Body of pancreas (tissue), 4 donors: ENCODE results near the gene SPINK1. TPM values are rescaled to one million over a fixed set of nuclear protein-coding genes. Genes with fewer than 3 reads are reported as not detected.

Experiments
- ATAC-seq: fragments of 150-250 bp; one replicate; pipeline ENCODE4 v1.9.1; 2016
- DNase-seq, 4 donors: peaks; one replicate each; pipeline ENCODE4 v3.0.0-alpha.2; 2019
- H3K27ac ChIP-seq, 4 donors: fragments of 200-600 bp; sonication (generic); 1 replicate in 3 of 4; 2 replicates in 1 of 4; pipeline versions ENCODE4 v1.5.1 to v1.6.1; 2016 to 2019; ENCODE audit warnings: mild to moderate bottlenecking in 1 of 4, mixed read lengths in 1 of 4, moderate library complexity in 1 of 4
- H3K27me3 ChIP-seq, 2 donors: fragments of 200-600 bp; sonication (generic); one replicate each; pipeline ENCODE4 v1.6.0; 2016; ENCODE audit warnings: mild to moderate bottlenecking in 1 of 2
- H3K36me3 ChIP-seq, 2 donors: fragments of 200-600 bp; sonication (generic); replicated peaks in 1 of 2; 2 replicates each; pipeline ENCODE4 v1.5.1; 2016; ENCODE audit warnings: low read depth in 2 of 2; ENCODE audit not compliant: insufficient read depth in 1 of 2
- H3K4me1 ChIP-seq: fragments of 200-600 bp; sonication (generic); one replicate; pipeline ENCODE4 v1.6.0; 2016
- H3K4me3 ChIP-seq, 2 donors: fragments of 200-600 bp; sonication (generic); 1 replicate in 1 of 2; 2 replicates in 1 of 2; pipeline ENCODE4 v1.5.1; 2016 to 2019
- H3K9me3 ChIP-seq, 3 donors: fragments of 200-600 bp; sonication (generic); 1 replicate in 2 of 3; 2 replicates in 1 of 3; pipeline ENCODE4 v1.5.1; 2016
- POLR2A ChIP-seq, 3 donors: fragments of 450-650 bp; IDR thresholded peaks; one replicate each; pipeline ENCODE4 v1.6.1; 2016; ENCODE audit warnings: antibody characterized with exemption in 3 of 3, mild to moderate bottlenecking in 2 of 3
- WGBS, 2 donors: methylation state at CpG; one replicate each; pipeline ENCODE4 v1.1.5; 2017; 5-methylcytosine and 5-hydroxymethylcytosine counted together
- intact Hi-C: fragments of 100-400 bp; cut with DNase I; formaldehyde crosslinking; loops from one replicate; pipeline ENCODE4 v1.15.1; 2023
- total RNA-seq, 2 donors: library from RNA; depleted of rRNA; stranded (reverse); fragments of >200 nt; gene quantifications; one replicate each; pipeline ENCODE4 v1.1.0, GENCODE V29; 2016
- TF ChIP-seq, protein P1 (sequence below), 7 experiments: fragments of 450-650 bp in 4 of 7; fragments of 200-600 bp in 3 of 7; sonication (generic) in 3 of 7; IDR thresholded peaks; one replicate each; pipeline ENCODE4 v1.5.1; 2016 to 2019; ENCODE audit warnings: antibody characterized with exemption in 7 of 7

Gene SPINK1
- total RNA-seq, 2 donors from 2014 or later: 3,901 to 5,969 TPM

DNA sequence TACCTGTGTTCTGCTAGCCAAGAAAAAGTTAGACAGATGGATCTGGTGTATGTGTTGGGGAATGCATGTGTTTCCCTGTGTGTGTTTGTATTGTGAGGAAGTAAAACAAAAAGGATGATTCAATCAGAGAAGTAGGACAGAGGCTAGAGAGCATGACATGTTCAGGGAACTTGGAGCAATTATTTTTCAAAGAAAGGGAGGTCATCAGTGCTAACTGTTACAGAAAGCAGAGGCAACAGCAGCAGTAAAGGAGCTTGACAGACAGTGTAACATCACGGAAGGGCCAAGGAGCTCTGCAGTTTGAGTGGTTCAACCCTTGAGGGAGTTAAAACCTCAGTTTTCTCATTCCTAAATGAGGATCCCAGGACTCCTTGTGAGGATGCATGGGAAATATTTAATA, 13.2 kb downstream of the SPINK1 start:
- H3K4me3 ChIP-seq: no peak overlapping the region
- peak; percentile 10 for ATAC-seq
- no peak for DNase-seq
- intact Hi-C loops: no loop called here
- peak overlapping the region in 1 of 4 donors; percentile 61 for H3K27ac ChIP-seq
- no peaks in the 10 kb centered on the region for H3K36me3 ChIP-seq
- TF ChIP-seq, protein P1, sequence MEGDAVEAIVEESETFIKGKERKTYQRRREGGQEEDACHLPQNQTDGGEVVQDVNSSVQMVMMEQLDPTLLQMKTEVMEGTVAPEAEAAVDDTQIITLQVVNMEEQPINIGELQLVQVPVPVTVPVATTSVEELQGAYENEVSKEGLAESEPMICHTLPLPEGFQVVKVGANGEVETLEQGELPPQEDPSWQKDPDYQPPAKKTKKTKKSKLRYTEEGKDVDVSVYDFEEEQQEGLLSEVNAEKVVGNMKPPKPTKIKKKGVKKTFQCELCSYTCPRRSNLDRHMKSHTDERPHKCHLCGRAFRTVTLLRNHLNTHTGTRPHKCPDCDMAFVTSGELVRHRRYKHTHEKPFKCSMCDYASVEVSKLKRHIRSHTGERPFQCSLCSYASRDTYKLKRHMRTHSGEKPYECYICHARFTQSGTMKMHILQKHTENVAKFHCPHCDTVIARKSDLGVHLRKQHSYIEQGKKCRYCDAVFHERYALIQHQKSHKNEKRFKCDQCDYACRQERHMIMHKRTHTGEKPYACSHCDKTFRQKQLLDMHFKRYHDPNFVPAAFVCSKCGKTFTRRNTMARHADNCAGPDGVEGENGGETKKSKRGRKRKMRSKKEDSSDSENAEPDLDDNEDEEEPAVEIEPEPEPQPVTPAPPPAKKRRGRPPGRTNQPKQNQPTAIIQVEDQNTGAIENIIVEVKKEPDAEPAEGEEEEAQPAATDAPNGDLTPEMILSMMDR (IDR thresholded peaks at IDR 0.05): no peak
- peak in 1 of 3 donors; percentile 64 for TF ChIP-seq POLR2A (IDR thresholded peaks at IDR 0.05)
- H3K27me3 ChIP-seq: no peaks in the 10 kb centered on the region
- H3K9me3 ChIP-seq: no peaks in the 10 kb centered on the region
- peaks cover 9% of the 10 kb centered on the region for H3K4me1 ChIP-seq
- WGBS, 2 donors: 35 to 48% methylated on average over 1 of the region's 1 CpG

DNA sequence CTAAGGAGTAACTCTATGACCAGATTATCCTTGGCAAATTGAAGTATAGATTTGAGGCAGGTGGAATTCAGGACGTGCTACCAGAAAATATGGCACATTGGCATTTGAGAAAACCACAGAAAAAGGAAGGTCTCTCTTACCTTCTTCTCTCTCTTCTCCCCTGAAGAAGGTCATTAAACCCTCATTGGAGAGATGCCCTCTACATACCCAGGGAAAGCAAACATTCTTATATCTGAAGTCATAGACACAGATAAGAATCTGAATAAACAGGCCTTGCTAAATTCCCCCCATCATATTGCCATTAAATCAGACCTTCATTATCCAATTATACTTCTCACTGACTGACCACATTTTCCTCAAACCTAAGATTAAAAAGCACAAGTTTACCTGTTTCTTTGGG, 17.8 kb downstream of the SPINK1 start:
- Histone ChIP-seq H3K4me3 (no peak overlapping the region), H3K9me3 (no peaks in the 10 kb centered on the region), H3K27me3 (no peaks in the 10 kb centered on the region), H3K36me3 (no peaks in the 10 kb centered on the region), H3K4me1 (peaks cover 7% of the 10 kb centered on the region), H3K27ac (no peak overlapping the region)
- 64 to 81% methylated on average over 1 of the region's 1 CpG for WGBS, 2 donors
- no peak for ATAC-seq
- TF ChIP-seq POLR2A (IDR thresholded peaks at IDR 0.05): no peak
- TF ChIP-seq, protein P1 (IDR thresholded peaks at IDR 0.05): no peak
- intact Hi-C loops: loop anchor here (5.0 kb wide), 1 partner anchor 186 kb away; no protein-coding TSS in a partner anchor
- DNase-seq: no peak

DNA sequence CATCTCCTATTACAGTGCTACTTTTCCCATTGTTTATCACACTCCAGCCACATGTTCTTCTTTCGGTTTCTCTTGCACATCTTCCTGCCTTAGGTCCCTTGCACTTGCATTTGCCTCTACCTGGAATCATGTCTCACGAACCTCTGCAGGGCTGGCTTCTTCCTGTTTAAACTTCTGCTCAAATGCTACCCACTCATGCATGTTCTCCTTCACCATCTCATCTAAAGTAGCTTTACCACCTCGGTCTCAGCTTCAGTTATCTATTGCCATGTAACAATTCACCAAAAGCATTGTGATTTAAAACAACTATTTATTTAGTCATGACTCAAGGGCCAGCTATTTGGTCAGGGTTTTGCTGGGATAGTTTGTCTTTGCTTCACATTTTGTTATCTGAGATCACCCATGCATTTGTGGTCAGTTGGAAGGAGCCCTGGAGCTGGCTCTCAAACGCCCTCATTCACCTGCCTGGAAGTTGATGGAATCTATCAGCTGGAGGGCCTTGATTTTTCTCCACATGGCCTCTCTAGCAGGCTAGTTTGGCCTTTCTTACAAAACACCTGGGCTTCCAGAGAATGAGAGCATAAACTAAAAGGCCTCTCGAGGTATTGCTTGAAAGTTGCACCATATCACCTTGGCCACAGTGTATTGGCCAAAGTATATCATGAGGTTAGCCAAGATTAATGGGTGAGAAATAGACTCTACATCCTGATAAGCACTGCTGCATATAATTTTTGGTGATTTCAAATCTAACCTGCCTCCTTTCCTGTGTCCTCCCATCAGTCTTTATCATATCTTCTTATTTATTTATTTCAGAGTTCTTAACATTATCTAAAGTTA, 21.4 kb downstream of the SPINK1 start:
- TF ChIP-seq POLR2A (IDR thresholded peaks at IDR 0.05): no peak
- TF ChIP-seq, protein P1 (IDR thresholded peaks at IDR 0.05): no peak
- H3K9me3 ChIP-seq: no peaks in the 10 kb centered on the region
- no peak overlapping the region for H3K4me3 ChIP-seq
- intact Hi-C loops: loop anchor here (5.0 kb wide), 1 partner anchor 183 kb away; no protein-coding TSS in a partner anchor
- peaks cover 7% of the 10 kb centered on the region for H3K4me1 ChIP-seq
- H3K27me3 ChIP-seq: no peaks in the 10 kb centered on the region
- H3K36me3 ChIP-seq: no peaks in the 10 kb centered on the region
- no peak for DNase-seq
- WGBS, 2 donors: 44 to 46% methylated on average over 5 of the region's 5 CpGs
- peak; percentile 57 for ATAC-seq
- peak overlapping the region in 1 of 4 donors; percentile 14 for H3K27ac ChIP-seq

- H3K4me1 ChIP-seq: no peaks in the 10 kb centered on the region
- H3K4me3 ChIP-seq: no peak overlapping the region
- peak in 1 of 4 donors; percentile 55 for DNase-seq
- TF ChIP-seq, protein P1 (IDR thresholded peaks at IDR 0.05): no peak
- no peak for TF ChIP-seq POLR2A (IDR thresholded peaks at IDR 0.05)
- intact Hi-C loops: no loop called here
- no peaks in the 10 kb centered on the region for H3K36me3 ChIP-seq
- WGBS, 2 donors: 55 to 70% methylated on average over 6 of the region's 6 CpGs
- no peaks in the 10 kb centered on the region for H3K27me3 ChIP-seq
- no peaks in the 10 kb centered on the region for H3K9me3 ChIP-seq
- ATAC-seq: peak; percentile 40
- no peak overlapping the region for H3K27ac ChIP-seq
Measured at GRCh38 chr5:147805030-147805454, 26.4 kb downstream of the SPINK1 start.
